Measurements from ENCODE around the gene EDAR.
A peak's percentile ranks its signal among the peaks of the same experiment; 100 is the strongest.

GRCh38 chr2:109021895-109022300 is 32.9 kb upstream of the EDAR start:
- TF ChIP-seq CTCF (IDR thresholded peaks at IDR 0.05; ENCODE audit: control extremely low read depth in 1 of 3, insufficient read depth in 1 of 3, low read depth in 1 of 3, low read length in 3 of 3) (peak in 1 of 3 experiments; percentile 10; a peak in 1 of 4 replicates), TAF1 (IDR thresholded peaks at IDR 0.05; ENCODE audit: low read depth, low read length) (no peak), CBX8 (IDR thresholded peaks at IDR 0.05; ENCODE audit: borderline replicate concordance, low read depth, low read length) (no peak), POLR2A (IDR thresholded peaks at IDR 0.05; ENCODE audit: control extremely low read depth in 1 of 2, low read depth in 2 of 2, low read length in 2 of 2) (no peak), SP1 (IDR thresholded peaks at IDR 0.05; ENCODE audit: low read depth, low read length) (no peak), RFX5 (IDR thresholded peaks at IDR 0.05; ENCODE audit: borderline replicate concordance, low read depth, low read length) (no peak), RAD21 (IDR thresholded peaks at IDR 0.05 in 1 of 2, conservative IDR thresholded peaks at IDR 0.05 in 1 of 2; ENCODE audit: low read depth in 2 of 2, low read length in 2 of 2) (0 out of 4 replicates have a peak, but pooled peaks have one; percentile 1 to 6), BACH1 (IDR thresholded peaks at IDR 0.05; ENCODE audit: low read length) (no peak), SRF (IDR thresholded peaks at IDR 0.05; ENCODE audit: low read depth, low read length) (no peak), EP300 (IDR thresholded peaks at IDR 0.05; ENCODE audit: borderline replicate concordance in 1 of 2, low read depth in 2 of 2, low read length in 2 of 2) (no peak), HDAC2 (IDR thresholded peaks at IDR 0.05; ENCODE audit: borderline replicate concordance in 1 of 2, low read depth in 2 of 2, low read length in 2 of 2) (no peak), EZH2 (IDR thresholded peaks at IDR 0.05; ENCODE audit: low read depth, low read length, severe bottlenecking) (no peak)

Measured in H1 (cell line).